Activated T-cell treated with anti-CD3 and anti-CD28 coated beads, Interleukin-2, amount 50 U/mL, for 4 hours (primary cell): ENCODE measurements around the gene CSAD. TPM values are rescaled to one million over a fixed set of nuclear protein-coding genes. Genes with fewer than 3 reads are reported as not detected.
A peak's percentile ranks its signal among the peaks of the same experiment; 100 is the strongest.
"Not testable (repeated sequence)": the region's sequence is repeated elsewhere in the genome, so short reads cannot be mapped to it uniquely, and the experiment has no call there.

Experiments
- ATAC-seq, 2 donors: fragments of 200-7000 bp; cut with Tn5 transposase; one replicate each; pipeline ENCODE4 v1.10.0; 2021
- DNase-seq: peaks from one replicate; pipeline ENCODE4 v3.0.0-alpha.2; 2020
- H3K27me3 Mint-ChIP-seq: one replicate; pipeline ENCODE4 v1.8.0; 2021; ENCODE audit warnings: low read depth, mixed read lengths
- H3K36me3 Mint-ChIP-seq: one replicate; pipeline ENCODE4 v1.8.0; 2022; ENCODE audit warnings: mixed read lengths; ENCODE audit not compliant: insufficient read depth
- H3K4me1 Mint-ChIP-seq: one replicate; pipeline ENCODE4 v1.8.0; 2021; ENCODE audit warnings: low read depth, mixed read lengths
- H3K4me3 Mint-ChIP-seq: one replicate; pipeline ENCODE4 v1.8.0; 2021; ENCODE audit warnings: mild to moderate bottlenecking, moderate library complexity, mixed read lengths
- H3K9me3 Mint-ChIP-seq: one replicate; pipeline ENCODE4 v1.8.0; 2021; ENCODE audit warnings: mixed read lengths
- total RNA-seq, 3 donors: library from RNA; stranded (reverse); gene quantifications; one replicate each; pipeline ENCODE4 v1.2.1, GENCODE V29; 2021

Gene CSAD
- total RNA-seq, 3 donors from 2014 or later = 8.0 to 10.6 (median 9.3) TPM

DNA sequence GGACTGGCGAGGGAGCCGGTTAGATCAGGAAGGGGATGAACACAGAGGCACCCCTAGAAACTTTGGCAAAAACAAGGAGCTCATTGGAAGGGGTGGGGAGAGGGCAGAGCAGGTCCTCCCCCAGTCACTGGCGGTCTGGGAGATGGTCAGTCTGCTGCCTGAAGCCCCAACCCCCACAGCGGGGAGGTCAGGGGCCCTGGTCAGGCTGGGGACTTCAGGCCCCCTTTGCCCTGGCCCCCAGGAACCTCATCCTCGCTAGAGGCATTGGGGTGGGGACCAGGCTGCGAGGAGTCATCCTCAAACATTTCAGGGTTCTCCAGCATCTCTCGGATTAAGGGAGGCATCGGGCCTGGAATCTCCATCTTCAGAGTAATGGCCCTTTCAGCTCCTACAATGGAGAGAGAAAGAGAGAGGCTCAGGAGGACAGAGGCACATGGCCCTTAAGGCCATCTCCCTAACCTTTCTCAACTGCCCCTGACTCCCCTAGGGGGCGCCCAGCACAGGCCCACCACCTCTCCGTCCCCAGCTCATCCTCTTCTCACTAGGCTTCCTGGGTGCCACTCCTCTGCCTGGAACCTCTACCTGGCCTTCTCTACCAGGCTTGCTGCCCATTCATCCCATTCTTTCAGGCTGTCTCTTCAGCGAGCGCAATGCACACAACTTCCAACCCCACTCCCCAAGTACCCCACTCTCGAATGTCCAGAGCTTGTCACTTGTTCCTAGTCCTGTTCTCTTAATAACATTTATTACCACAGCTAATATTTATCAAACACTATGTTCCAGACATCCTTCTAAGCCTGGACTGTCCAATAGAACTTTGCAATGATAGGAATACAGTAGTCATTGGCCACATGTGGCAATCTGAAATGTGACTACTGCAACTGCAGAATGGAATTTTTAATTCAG lies 31.0 kb upstream of the CSAD start:
- Mint-ChIP-seq H3K4me3 (no peak overlapping the region), H3K27me3 (no peaks in the 10 kb centered on the region), H3K9me3 (no peaks in the 10 kb centered on the region), H3K4me1 (peaks cover 74% of the 10 kb centered on the region), H3K36me3 (peaks cover 21% of the 10 kb centered on the region)
- ATAC-seq = no peak
- DNase-seq = no peak

DNA sequence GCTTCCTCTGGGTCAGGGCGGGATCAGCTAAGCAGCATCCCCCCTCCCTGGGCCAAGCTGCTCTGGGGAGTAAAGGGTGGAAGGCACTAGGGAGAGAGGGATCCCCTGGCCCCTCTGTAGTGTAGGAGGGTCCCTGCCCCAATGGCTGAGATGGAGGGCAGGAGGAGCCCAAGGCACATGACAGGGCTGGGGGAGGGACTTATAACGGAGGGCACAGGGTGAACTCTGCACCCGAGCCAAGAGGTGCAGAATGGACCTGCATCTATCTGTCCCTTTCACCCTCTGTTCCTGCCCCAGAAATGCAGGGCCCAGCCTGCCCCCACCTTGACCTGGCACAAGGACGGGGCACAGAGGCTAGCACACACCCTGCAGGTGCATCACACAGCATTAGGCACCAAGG lies 30.1 kb upstream of the CSAD start:
- Mint-ChIP-seq H3K4me3 (no peak overlapping the region), H3K4me1 (peaks cover 74% of the 10 kb centered on the region), H3K9me3 (no peaks in the 10 kb centered on the region), H3K36me3 (peaks cover 21% of the 10 kb centered on the region), H3K27me3 (no peaks in the 10 kb centered on the region)
- no peak for DNase-seq
- no peak for ATAC-seq

DNA sequence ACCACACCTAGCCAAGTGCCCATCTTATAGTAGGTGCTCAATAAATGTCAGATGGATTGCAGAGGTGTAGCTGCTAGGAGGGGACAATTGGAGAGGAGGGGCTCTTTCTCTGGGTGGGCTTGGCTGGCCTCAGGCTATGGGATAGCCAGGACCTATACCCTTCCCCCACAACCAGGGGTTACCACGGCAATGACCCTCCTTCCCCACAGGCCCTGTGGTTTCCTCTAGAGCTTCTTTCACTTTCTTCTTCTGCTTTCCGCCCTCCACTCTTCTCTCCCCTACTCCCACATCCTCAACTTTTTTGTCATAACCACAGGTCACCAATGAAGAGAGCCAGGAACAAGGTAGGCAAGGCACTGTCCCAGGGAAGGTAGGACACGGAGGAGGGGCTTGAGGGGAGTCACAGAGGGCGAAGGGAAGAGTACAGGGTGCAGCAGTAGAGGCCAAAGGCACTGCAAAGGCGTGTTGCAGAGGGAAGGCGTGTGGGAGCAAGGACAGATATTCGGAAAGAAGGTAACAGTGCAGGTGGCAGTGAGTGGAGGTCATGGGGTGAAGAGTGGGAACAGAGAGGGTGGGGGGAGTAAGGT lies 28.2 kb upstream of the CSAD start:
- Mint-ChIP-seq H3K4me1 (peaks cover 77% of the 10 kb centered on the region), H3K4me3 (peak overlapping the region; percentile 71), H3K9me3 (no peaks in the 10 kb centered on the region), H3K27me3 (no peaks in the 10 kb centered on the region), H3K36me3 (peaks cover 14% of the 10 kb centered on the region)
- peak; percentile 21 to 31 for ATAC-seq
- DNase-seq = no peak

DNA sequence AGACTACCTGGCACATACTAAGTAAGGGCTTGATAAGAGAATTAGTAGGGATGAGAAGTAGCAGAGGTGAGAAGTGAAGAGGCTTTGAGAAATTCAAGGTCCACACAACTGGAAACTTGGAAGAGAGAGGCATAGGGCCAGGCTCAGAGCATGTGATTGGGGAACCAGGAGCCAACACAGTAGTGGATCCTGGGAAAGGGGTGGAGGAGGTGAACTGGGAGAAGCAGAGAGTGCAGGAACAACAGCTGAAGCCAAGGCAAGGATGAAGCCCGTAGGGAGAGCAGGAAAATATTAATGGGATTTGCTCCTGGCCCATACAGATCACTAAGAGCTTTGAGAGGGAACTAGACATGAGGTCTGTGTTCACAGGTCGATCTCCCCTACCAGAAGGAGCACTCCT lies 27.7 kb upstream of the CSAD start:
- H3K4me3 Mint-ChIP-seq = peak overlapping the region; percentile 71
- DNase-seq (no peak), ATAC-seq (no peak)
- H3K4me1 Mint-ChIP-seq = peaks cover 75% of the 10 kb centered on the region
- H3K9me3 Mint-ChIP-seq = no peaks in the 10 kb centered on the region
- H3K27me3 Mint-ChIP-seq = no peaks in the 10 kb centered on the region
- peaks cover 10% of the 10 kb centered on the region for H3K36me3 Mint-ChIP-seq

DNA sequence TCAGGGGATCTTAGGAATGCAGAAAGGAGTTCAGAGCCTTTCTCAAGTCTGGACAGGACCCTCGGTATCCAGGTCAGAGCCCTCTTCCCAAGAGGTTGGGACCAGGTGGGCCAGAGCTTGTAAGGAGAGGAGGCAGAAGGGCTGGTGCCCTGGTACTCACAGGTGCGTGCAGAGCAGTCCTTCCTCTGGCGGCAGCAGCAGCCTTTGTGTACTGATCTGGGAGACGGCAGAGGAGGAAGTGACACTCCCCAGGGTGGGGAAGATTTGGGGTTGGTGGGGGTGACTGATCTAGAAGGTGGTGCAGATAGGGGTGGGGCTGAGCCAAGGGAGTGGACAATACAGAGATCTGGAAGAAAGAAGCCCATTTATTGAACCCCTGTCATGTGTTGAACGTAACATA lies 26.3 kb upstream of the CSAD start, which contains the start of gene ITGB7:
TSS of gene ITGB7 (minus strand) at position 210 of the 400 bp plus-strand sequence. CDS start 6,808 bp downstream, outside the sequence.
- DNase-seq (peak; percentile 58), ATAC-seq (peak; percentile 65)
- Mint-ChIP-seq H3K36me3 (peaks cover 8% of the 10 kb centered on the region), H3K9me3 (no peaks in the 10 kb centered on the region), H3K27me3 (no peaks in the 10 kb centered on the region), H3K4me1 (peaks cover 75% of the 10 kb centered on the region), H3K4me3 (peak within 1 kb of the TSS; percentile 86)

DNA sequence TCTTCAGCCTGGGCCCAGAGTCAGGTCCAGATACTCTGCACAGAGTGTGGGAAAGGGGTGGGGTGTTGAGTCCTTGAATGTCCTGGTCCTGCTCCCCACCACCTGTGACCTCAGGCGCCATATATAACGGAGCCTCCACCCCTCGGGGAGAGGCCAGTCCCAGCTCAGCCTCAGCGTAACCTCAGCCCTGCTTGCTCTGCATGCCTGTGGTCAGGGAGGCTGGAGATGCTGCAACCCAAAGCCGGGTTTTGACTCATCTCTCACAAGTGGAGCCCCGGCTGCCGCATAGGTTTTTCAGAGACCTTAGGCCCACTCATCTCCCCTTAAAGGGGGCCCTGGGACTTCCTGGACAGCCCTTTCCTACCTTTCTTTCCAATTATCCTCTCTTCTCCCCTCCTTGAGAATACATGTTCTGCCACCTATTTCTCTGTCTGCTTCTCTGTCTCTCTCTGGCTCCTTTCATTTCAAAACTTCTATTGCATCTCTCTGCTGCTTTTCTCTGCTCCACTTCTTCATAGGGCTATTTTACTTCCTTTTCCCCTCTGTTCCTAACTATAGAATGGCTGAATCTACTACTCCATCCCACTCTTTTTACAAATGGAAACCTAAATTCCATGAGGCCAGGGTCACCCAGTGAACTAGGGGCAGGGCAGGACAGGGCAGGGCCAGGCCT lies 25.2 kb upstream of the CSAD start:
- H3K9me3 Mint-ChIP-seq = no peaks in the 10 kb centered on the region
- ATAC-seq (peak; percentile 79 to 84), DNase-seq (peak; percentile 44)
- H3K27me3 Mint-ChIP-seq = no peaks in the 10 kb centered on the region
- H3K4me1 Mint-ChIP-seq = peaks cover 83% of the 10 kb centered on the region
- peaks cover 7% of the 10 kb centered on the region for H3K36me3 Mint-ChIP-seq
- peak overlapping the region; percentile 86 for H3K4me3 Mint-ChIP-seq

DNA sequence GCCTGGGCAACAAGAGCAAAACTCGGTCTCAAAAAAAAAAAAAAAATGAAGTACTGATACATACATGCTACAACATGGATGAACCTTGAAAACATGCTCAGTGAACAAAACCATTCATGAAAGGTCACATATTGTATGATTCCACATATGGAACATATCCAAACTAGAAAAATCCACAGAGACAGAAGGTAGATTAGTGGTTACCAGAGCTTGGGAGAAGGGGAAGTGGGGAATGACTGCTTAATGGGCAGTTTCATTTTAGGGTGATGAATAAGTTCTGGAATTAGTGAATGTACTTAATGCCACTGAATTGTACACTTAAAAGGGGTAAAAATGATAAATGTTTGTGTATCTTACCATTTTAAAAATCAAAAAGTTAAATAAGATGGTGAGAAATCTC lies 23.6 kb upstream of the CSAD start:
- DNase-seq (no peak), ATAC-seq (no peak)
- no peaks in the 10 kb centered on the region for H3K9me3 Mint-ChIP-seq
- peaks cover 16% of the 10 kb centered on the region for H3K36me3 Mint-ChIP-seq
- peaks cover 87% of the 10 kb centered on the region for H3K4me1 Mint-ChIP-seq
- no peaks in the 10 kb centered on the region for H3K27me3 Mint-ChIP-seq
- H3K4me3 Mint-ChIP-seq = peak overlapping the region; percentile 86

DNA sequence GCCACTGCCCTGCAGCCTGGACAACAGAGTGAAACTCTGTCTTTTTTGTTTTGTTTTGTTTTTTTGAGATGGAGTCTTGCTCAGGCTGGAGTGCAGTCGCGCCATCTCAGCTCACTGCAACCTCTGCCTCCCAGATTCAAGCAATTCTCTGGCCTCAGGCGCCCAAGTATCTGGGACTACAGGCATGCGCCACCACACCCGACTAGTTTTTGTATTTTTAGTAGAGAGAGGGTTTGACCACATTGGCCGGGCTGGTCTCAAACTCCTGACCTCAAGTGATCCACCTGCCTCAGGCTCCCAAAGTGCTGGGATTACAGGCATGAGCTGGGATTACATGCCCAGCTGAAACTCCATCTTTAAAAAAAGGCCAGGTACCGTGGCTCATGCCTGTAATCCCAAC lies 21.6 kb upstream of the CSAD start:
- H3K4me1 Mint-ChIP-seq = peaks cover 84% of the 10 kb centered on the region
- not testable (repeated sequence) for ATAC-seq, H3K4me3 Mint-ChIP-seq, H3K27me3 Mint-ChIP-seq, H3K9me3 Mint-ChIP-seq, DNase-seq
- H3K36me3 Mint-ChIP-seq = peaks cover 18% of the 10 kb centered on the region

DNA sequence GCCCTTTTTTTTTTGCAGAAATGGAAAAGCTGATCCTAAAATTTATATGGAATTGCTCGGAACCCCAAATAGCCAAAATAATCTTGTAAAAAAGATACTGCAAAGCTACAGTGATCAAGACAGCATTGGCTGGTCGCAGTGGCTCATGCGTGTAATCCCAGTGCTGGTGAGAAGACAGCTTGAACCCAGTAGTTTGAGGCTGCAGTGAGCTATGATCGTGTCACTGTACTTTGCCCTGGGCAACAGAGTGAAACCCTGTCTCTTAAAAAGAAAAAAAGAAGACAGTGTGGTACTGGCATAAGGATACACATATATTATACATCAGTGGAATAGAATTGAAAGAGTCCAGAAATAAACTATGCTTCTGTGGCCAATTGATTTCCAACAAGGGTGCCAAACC lies 20.9 kb upstream of the CSAD start:
- Mint-ChIP-seq H3K9me3 (no peaks in the 10 kb centered on the region), H3K36me3 (peaks cover 24% of the 10 kb centered on the region), H3K4me1 (peaks cover 82% of the 10 kb centered on the region), H3K27me3 (no peaks in the 10 kb centered on the region), H3K4me3 (no peak overlapping the region)
- DNase-seq (no peak), ATAC-seq (no peak)

DNA sequence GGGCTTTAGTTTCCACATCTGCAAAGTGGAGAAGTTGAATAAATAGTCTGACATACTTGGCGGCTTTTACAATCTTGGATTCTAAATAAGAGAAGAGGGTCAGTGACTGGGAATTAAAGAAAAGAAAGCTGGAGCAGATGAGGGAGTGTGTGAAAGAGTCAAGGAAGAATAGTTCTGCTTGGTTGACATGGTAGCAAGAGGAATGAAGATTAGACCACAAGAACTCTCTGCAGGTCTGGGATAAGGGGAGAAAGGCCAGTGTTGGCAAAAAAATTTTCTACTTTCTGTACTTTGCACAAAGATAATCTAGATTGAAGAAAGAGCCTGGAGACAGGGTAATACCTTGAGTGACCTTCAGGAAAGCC lies 20.4 kb upstream of the CSAD start:
- Mint-ChIP-seq H3K27me3 (no peaks in the 10 kb centered on the region), H3K4me3 (peak overlapping the region; percentile 77), H3K9me3 (no peaks in the 10 kb centered on the region), H3K4me1 (peaks cover 79% of the 10 kb centered on the region), H3K36me3 (peaks cover 26% of the 10 kb centered on the region)
- DNase-seq (no peak), ATAC-seq (no peak)

DNA sequence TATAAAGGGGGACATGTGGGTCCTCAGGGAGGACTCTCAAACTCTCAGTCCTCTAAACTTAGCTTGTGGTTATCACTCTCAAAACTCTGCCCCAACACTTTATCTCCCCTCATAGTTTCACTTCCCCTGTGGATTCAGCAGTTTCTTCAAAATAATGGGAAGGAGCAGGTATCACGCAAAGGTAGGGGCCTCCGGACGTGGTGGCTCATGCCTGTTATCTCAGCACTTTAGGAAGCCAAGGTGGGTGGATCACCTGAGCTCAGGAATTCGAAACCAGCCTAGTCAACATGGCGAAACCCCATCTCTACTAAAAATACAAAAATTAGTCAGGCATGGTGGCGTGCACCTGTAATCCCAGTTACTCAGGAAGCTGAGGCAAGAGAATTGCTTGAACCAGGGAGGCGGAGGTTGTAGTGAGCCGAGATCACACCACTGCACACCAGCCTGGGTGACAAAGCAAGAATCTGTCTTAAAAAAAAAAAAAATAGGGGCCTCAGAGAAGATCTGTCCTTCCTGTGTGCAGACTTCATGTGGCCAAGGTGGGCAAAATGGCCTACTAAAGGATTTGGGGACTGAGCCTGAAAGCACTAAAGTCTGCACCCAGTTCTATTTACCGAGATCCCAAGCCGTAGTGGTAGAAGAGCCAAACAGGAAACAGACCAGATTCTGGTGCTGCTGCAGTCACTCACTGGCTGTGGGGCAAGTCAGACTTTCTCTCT lies 19.9 kb upstream of the CSAD start:
- ATAC-seq (peak; percentile 49 to 55), DNase-seq (no peak)
- Mint-ChIP-seq H3K27me3 (no peaks in the 10 kb centered on the region), H3K36me3 (peaks cover 28% of the 10 kb centered on the region), H3K9me3 (no peaks in the 10 kb centered on the region), H3K4me3 (peak overlapping the region; percentile 77), H3K4me1 (peaks cover 73% of the 10 kb centered on the region)

DNA sequence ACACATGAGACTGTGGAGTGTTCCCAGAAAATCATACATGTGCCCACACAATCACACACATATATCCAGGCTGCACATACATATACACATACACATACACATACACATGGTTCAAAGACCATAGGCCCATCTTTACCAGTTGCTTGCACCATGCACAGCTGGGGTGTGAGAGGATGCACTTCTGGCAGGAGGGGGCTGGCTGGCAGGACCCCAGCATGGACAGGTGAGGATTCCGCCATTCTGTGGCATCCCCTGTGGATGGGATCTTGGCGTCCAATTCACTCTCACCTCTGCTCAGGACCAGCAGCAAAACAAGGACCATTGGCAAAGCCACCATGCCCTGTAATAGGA lies 19.4 kb upstream of the CSAD start:
- ATAC-seq (no peak), DNase-seq (no peak)
- Mint-ChIP-seq H3K9me3 (no peaks in the 10 kb centered on the region), H3K4me1 (peaks cover 68% of the 10 kb centered on the region), H3K36me3 (peaks cover 33% of the 10 kb centered on the region), H3K27me3 (no peaks in the 10 kb centered on the region), H3K4me3 (peak overlapping the region; percentile 77)

DNA sequence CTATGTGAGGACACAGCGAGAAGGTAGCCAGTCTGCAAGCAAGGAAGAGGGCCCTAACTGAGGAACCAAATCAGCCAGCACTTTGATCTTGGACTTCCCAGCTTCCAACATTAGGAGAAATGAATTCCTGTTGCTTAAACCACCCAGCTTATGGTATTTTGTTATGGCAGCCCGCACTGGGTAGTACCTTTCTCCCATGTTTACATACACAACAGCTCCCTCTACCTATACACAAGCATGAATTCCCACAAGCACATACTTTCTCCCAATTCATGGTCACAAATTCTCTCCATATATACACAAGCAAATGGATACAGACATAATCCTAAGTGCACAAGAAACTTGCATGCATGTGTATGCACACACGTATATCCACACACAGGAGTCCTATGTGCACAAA lies 19.0 kb upstream of the CSAD start:
- H3K27me3 Mint-ChIP-seq = no peaks in the 10 kb centered on the region
- no peak for DNase-seq
- H3K9me3 Mint-ChIP-seq = no peaks in the 10 kb centered on the region
- H3K4me1 Mint-ChIP-seq = peaks cover 65% of the 10 kb centered on the region
- no peak for ATAC-seq
- H3K36me3 Mint-ChIP-seq = peaks cover 34% of the 10 kb centered on the region
- no peak overlapping the region for H3K4me3 Mint-ChIP-seq

DNA sequence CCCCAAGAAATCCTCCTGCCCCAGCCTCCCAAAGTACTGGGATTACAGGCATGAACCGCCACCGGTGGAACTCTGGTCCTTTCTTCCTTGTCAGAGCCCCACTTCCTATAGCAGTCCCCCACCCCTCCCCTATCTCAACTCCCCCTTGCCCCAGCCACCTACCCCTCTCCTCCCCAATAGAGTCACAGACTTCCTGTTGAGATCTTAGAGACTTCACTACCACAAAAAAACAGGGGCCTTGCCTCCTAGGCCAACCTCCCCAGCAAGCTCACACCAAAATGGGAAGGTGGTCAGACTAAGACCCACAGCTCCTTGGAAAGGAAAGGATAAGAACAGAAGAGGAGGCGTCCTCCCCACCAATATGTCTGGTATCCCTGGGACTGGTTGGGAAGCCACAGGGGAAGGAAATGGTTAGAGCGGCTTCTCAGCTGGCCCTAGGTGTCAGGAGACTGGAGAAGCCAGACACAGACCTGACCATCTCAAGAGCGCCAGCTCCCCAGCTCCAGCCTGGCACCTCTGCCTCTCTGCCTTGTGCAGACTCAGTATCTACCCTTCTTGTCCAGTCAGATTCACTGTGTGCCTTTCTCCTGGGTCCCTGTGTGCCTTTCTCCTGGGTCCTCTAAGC lies 17.9 kb upstream of the CSAD start:
- Mint-ChIP-seq H3K27me3 (no peaks in the 10 kb centered on the region), H3K36me3 (peaks cover 37% of the 10 kb centered on the region), H3K4me3 (peak overlapping the region; percentile 56), H3K4me1 (peaks cover 54% of the 10 kb centered on the region), H3K9me3 (no peaks in the 10 kb centered on the region)
- DNase-seq = no peak
- ATAC-seq = peak in 1 of 2 donors; percentile 16
